ENCODE results near the gene SLC16A14.

GRCh38 chr2:230069402-230069801 lies 678 bp upstream of the SLC16A14 start:
- TF ChIP-seq FOXM1 (IDR thresholded peaks at IDR 0.05; ENCODE audit: low read depth) (no peak), CTCF (IDR thresholded peaks at IDR 0.05) (no peak)

All from SK-N-SH (cell line).